Stimulated activated CD4-positive, alpha-beta T cell treated with anti-CD3 and anti-CD28 coated beads, Interleukin-4, amount 100 ng/mL, for 48 hours (primary cell): Measurements from ENCODE around the gene GPR39.

Experiments used
- DNase-seq, 2 donors: peaks; one replicate each; pipeline ENCODE4 v3.0.0-alpha.2; 2020; ENCODE audit warnings: low read depth in 2 of 2

Gene GPR39

DNA sequence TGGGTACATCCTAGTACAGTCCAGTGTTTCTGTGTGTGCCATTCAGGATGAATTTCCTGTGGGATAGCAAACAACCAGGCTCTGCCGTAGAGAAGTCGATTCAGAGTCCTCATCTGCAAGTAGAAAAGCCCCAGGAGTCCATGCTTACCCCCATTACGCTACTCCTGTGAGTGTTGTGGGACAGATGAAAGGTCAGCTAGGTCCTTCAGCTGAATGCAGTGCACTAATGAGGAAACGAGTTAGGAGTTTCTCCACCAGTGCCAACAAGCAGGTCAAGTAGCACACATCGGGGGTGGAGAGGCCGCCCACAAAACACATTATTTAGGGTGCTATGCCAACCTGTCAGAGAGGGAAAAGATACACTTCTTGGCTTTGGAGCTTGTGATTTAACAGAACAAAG lies 2.5 kb upstream of the GPR39 start:
- DNase-seq, result no peak

- no peak for DNase-seq
These were observed 1.2 kb upstream of the GPR39 start for GRCh38 chr2:132415256-132415914.

- no peak for DNase-seq
These were observed 486 bp upstream of the GPR39 start for GRCh38 chr2:132415915-132416722.

DNA sequence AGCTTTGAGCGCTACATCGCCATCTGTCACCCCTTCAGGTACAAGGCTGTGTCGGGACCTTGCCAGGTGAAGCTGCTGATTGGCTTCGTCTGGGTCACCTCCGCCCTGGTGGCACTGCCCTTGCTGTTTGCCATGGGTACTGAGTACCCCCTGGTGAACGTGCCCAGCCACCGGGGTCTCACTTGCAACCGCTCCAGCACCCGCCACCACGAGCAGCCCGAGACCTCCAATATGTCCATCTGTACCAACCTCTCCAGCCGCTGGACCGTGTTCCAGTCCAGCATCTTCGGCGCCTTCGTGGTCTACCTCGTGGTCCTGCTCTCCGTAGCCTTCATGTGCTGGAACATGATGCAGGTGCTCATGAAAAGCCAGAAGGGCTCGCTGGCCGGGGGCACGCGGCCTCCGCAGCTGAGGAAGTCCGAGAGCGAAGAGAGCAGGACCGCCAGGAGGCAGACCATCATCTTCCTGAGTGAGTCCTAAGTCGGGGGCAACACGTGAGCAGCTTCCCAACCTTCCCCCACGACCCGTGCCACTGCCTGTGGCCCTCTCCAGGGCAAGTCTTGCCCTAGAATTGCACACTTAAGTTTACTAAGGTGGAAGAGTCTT lies 928 bp downstream of the GPR39 start:
- DNase-seq, result no peak

- no peak for DNase-seq
These were observed 2.6 kb downstream of the GPR39 start for GRCh38 chr2:132419235-132419634.

DNA sequence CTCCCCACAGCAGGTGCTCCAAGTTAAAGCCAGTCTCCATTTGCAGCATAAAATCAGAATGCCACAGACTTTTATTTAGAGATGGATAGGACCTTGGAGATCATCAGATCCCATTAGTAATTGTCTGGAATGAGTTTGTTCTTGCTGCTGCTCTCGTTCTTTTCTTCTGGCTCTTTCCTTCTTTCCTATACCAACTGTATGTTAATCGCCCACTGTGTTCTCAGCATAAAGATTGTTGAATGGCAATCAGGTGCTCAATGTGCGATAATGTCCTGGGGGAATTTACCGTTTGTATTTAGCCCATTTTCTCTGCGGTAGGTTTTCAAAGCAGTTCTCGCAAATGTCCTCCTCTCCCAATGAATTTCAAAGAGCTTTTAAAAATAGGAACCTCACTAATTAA lies 3.3 kb downstream of the GPR39 start:
- no peak for DNase-seq

- DNase-seq, result no peak
These were observed 4.5 kb downstream of the GPR39 start for GRCh38 chr2:132420816-132421805.

GRCh38 chr2:132422736-132423135 lies 6.1 kb downstream of the GPR39 start:
- no peak for DNase-seq

GRCh38 chr2:132424526-132425121 lies 8.0 kb downstream of the GPR39 start:
- DNase-seq, result no peak

- no peak for DNase-seq
These were observed 9.4 kb downstream of the GPR39 start for GRCh38 chr2:132426033-132426432.

GRCh38 chr2:132426656-132427055 lies 10.1 kb downstream of the GPR39 start:
- no peak for DNase-seq

DNA sequence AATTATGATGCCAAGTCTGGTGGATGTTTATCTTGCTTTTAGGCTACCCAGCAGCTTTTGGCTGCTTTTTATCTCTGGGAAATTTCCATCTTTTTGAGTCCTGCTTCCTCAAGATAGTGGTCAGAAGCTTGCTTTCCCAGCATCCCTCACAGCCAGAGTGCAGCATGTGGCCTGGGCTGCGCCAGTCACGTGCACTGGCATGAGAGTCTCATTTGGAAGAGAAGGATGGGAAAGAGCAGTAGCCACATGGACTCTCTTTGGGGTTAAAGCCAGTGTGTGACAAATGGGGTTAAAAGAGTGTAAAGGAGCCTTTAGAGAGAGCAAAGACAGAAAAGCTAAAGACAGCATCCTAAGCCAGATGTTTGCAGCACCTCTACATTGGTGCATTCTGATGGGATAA lies 12.7 kb downstream of the GPR39 start:
- DNase-seq, result no peak

DNA sequence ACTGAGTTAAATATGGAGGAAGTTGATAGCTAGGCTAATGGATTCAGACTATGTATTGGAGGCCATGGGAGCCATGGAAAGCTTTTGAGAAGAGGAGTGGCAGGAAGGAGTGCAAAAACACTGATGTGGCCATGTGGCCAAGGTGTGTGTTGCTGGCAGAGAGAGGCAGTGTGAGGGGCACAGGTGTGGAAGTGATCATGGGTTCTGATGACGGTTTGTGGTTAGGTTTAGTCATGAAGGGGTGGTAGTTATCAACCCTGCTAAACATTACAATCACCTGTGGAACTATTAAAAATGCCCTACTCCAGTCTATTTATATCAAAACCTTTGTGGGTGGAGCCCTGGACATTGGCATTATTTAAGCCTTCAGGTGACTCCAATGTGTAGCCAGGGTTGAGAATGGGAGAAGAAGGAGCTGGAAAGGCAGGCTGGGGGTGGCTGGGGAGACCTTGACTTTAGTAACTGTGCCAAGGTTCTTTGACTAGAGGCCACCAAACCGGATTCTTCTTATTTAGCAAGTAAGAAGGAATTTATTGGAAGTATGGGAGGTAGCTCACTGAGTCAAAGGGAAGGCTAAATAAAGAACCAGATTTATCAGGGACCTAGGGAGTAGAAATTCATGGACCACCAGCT lies 13.5 kb downstream of the GPR39 start:
- no peak for DNase-seq

- no peak for DNase-seq
These were observed 14.3 kb downstream of the GPR39 start for GRCh38 chr2:132430895-132431294.

DNA sequence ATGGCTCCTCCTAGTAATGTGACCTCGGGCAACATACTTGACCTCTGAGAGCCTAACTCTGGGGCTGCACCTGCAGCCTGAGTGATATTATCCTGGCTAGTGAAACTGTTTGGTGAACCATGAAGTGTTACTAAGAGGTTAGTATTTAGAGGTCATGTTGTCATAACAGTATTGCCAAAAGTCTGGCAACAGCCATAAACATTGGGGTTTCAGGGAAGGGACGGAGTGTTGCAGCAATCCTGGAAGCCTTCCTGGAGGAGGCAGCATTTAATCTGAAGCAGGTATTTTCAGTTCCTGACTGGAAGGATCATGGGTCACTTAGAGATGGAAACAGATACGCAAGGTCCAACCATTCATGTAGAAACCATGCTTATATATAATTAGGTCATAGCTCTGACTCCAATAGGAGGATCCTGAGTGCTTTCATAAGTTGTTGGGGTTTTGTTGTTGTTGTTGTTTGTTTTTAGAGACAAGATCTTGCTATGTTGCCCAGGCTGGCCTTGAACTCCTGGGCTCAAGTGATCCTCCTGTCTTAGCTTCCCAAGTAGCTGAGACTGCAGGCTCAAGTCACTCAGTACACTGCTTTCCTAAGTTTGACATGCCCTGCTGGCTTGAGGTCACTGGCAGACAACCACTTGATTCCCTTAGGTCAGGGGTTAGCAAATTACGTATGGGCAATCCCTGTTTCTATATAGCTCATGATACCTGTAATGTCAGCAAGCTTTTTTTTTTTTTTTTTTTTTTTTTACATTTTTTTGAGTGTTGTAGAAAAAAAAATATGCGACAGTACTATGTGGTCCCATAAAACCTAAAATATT lies 21.5 kb downstream of the GPR39 start:
- no peak for DNase-seq

DNA sequence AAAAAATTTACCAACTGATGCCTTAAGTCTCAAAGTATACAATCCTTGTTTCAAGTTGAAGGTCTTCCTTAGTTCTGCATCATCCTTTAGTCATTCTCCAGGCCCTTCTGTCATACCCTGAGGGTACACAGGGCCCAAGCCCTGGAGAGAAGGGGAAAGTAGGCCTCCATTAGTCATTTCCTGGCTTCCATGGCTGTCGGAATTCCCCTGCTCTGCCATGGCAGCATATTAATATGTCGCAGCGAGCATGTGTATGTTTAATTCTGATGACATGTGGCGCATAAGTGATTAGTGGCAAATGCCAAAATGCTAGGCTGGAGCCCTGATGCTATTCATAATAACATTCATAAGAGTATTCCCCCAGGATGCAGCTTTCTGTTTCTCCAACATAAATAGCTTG lies 22.1 kb downstream of the GPR39 start:
- DNase-seq, result no peak

DNA sequence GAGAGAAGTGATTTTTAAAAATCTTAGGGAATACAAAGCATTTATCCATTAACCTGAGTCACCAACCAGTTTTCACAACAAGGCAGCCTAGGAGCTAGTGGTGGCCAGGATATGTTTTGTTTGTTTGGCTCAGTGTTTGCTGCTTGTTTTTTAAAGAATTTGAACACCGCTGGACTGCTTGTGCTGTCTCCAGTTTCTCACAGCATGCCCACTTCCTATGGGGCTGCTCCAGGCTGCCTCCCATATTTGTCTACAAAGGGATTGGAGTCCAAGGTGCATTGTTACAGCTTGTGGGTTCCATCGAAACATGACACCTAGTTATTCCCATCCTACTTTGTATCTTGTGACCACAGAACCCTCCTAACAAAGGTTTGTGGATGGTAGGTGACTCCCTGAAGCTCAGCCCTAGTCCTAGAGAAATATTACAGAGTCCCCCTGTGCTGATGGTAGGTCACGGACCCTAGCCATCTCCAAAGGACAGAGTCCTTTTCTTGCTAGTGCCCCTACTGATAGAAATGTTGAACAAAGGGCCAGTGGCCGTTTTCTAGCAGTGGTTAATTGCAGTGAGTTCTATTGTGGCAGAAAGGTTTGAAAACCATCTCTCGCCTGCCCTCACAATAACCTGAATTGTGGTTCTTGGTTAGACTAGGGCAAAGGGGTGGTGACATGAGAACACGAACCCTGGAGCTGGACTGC lies 23.2 kb downstream of the GPR39 start:
- DNase-seq, result no peak

GRCh38 chr2:132441051-132441450 lies 24.4 kb downstream of the GPR39 start:
- no peak for DNase-seq

DNA sequence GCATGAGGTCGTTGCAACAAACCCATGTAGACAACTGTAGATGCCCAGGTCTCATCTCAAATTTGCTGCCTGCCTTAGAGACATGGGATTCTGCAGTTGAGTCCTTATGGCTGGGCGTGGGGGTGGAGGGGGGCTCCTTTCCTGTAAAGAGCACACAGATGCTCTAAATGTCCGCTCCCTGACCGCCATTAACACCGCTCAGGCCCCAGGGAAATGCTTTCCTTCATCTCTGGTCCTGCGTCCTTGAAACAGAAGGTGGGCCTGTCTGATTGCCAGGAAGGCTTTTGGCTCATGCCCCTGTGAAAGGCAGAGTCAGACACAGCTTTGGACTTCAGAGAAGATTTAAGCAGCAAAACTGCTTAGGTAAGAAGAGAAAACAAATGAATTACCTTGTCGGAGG lies 25.7 kb downstream of the GPR39 start:
- DNase-seq, result no peak
